Activated naive CD4-positive, alpha-beta T cell (primary cell): ENCODE measurements around the gene MS4A6E.

Experiments used
- DNase-seq, 4 experiments: peaks; one replicate each; lab custom pipeline; 2025; lab: John Stamatoyannopoulos, UW

The MS4A6E gene

GRCh38 chr11:60376601-60377000 is 49.5 kb downstream of the MS4A6E start:
- no peak for DNase-seq

DNA sequence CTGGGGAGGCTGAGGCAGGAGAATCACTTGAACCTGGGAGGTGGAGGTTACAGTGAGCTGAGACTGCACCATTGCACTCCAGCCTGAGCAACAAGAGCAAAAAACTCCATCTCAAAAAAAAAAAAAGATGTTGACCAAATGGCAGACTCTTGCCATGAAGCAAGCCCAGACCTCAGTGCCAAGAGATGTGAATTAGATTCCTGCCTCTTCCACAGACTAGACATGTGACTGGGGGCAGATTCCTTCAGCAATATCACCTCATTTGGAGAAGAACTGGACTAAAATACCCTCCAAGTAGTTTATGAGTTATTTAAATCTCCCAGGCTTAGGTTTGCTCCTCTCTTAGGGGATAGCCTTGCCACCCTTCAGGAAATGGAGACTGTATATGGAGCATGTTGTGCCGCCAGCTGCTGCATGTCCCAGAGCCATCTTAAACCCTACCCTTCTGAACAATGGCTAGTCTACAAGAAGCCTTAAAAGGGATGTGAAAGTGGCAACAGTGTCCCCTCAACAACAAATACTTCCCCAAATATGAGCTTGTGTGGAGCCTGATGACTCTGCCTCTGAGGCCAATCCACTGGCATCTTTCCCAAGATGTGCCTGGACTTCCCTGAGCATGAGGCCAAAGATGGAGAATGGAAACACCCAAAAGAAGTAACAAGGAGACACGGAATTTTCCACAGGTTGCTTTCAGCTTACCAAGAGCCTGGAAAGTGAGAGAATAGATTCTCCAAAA is 50.5 kb downstream of the MS4A6E start:
- DNase-seq = no peak

- no peak for DNase-seq
Observed at GRCh38 chr11:60378354-60378753, 51.3 kb downstream of the MS4A6E start, which contains the start of gene MS4A7. Gene MS4A7 (plus strand): TSS chr11:60378532. CDS start chr11:60383142, 4,610 bp downstream.

- no peak for DNase-seq
Observed at GRCh38 chr11:60389279-60389910, 62.3 kb downstream of the MS4A6E start.

DNA sequence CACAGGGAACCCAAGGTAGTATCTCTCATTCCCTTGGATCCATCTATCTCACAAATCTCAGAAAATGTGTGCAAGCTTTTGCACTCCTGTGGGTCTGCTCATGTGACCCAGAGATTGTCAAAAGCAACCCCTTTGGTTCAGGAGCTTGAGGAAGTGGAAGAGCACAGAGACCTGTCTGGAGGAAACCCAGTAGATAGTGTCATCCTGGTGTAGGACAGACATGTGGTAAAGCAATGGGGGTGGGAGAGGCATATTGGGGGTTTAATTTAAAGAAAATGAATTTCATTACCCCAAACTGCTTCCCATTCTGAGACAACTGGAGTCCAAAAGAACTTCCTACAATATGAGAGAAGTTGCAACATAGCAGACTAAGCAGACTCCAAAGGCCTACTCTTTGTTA is 63.4 kb downstream of the MS4A6E start:
- DNase-seq = no peak
